NCI-H1930 (cell line): ENCODE results near the gene STX16.
"Not testable (repeated sequence)": the region's sequence is repeated elsewhere in the genome, so short reads cannot be mapped to it uniquely, and the experiment has no call there.

Experiments used
- DNase-seq, 2 experiments: peaks; one replicate each; lab custom pipeline; 2025; lab: John Stamatoyannopoulos, UW

The STX16 gene

GRCh38 chr20:58636396-58636982, 14.6 kb upstream of the STX16 start:
- DNase-seq = no peak

- DNase-seq = no peak
Observed at GRCh38 chr20:58636983-58637421, 14.1 kb upstream of the STX16 start.

- DNase-seq = no peak
Observed at GRCh38 chr20:58637466-58638213, 13.4 kb upstream of the STX16 start.

- no peak for DNase-seq
Observed at GRCh38 chr20:58638467-58639181, 12.5 kb upstream of the STX16 start.

- no peak for DNase-seq
Observed at GRCh38 chr20:58639182-58640146, 11.6 kb upstream of the STX16 start.

- DNase-seq = no peak
Observed at GRCh38 chr20:58640446-58640845, 10.6 kb upstream of the STX16 start.

GRCh38 chr20:58642441-58642840, 8.6 kb upstream of the STX16 start:
- DNase-seq = no peak

- DNase-seq = not testable (repeated sequence)
Observed at GRCh38 chr20:58642896-58643295, 8.2 kb upstream of the STX16 start.

GRCh38 chr20:58645412-58645968, 5.6 kb upstream of the STX16 start:
- DNase-seq = no peak

GRCh38 chr20:58646257-58646656, 4.8 kb upstream of the STX16 start:
- no peak for DNase-seq

- DNase-seq = no peak
Observed at GRCh38 chr20:58646703-58647102, 4.4 kb upstream of the STX16 start.

- no peak for DNase-seq
Observed at GRCh38 chr20:58647162-58647795, 3.8 kb upstream of the STX16 start.

GRCh38 chr20:58647796-58648501, 3.1 kb upstream of the STX16 start:
- no peak for DNase-seq

- DNase-seq = not testable (repeated sequence)
Observed at GRCh38 chr20:58648502-58648825, 2.6 kb upstream of the STX16 start.

GRCh38 chr20:58649288-58650180, 1.5 kb upstream of the STX16 start:
- DNase-seq = no peak

- no peak for DNase-seq
Observed at GRCh38 chr20:58650181-58650775, 805 bp upstream of the STX16 start.

GRCh38 chr20:58651559-58651945, 469 bp downstream of the STX16 start:
- peak; percentile 74 to 81 for DNase-seq

- peak in 1 of 2 experiments; percentile 45 for DNase-seq
Observed at GRCh38 chr20:58651946-58652605, 993 bp downstream of the STX16 start.
